CD4-positive, alpha-beta T cell (primary cell): ENCODE measurements around the gene ARF3. TPM values are rescaled to one million over a fixed set of nuclear protein-coding genes. Genes with fewer than 3 reads are reported as not detected.

ENCODE experiments used
- ATAC-seq: fragments of 200-7000 bp; cut with Tn5 transposase; one replicate; pipeline ENCODE4 v1.10.0; 2022; ENCODE audit warnings: mild to moderate bottlenecking; ENCODE audit not compliant: poor library complexity
- CTCF ChIA-PET: fragments of 350-600 bp; sonication (Branson Sonifier 250); formaldehyde crosslinking; loops from one replicate; lab custom pipeline; 2021; ENCODE audit warnings: antibody characterized with exemption, inconsistent platforms; lab: Charles Lee
- POLR2A ChIA-PET: fragments of 350-600 bp; sonication (Branson Sonifier 250); formaldehyde crosslinking; loops from one replicate; lab custom pipeline; 2021; ENCODE audit warnings: antibody characterized with exemption, inconsistent platforms; lab: Charles Lee
- DNase-seq, 14 experiments: peaks; one replicate each; pipeline ENCODE4 v3.0.0-alpha.2; 2013 to 2020; ENCODE audit warnings: mixed read lengths in 2 of 14
- H3K27ac ChIP-seq, 2 donors: one replicate each; pipeline versions ENCODE4 v1.5.1 to v1.7.0; 2013; ENCODE audit warnings: low read length in 2 of 2, low read depth in 1 of 2, mild to moderate bottlenecking in 1 of 2
- H3K27me3 ChIP-seq, 2 experiments: 1 replicate in 1 of 2; 2 replicates in 1 of 2; pipeline versions ENCODE4 v1.6.1 to v1.7.0; 2013; ENCODE audit warnings: low read length in 2 of 2, control low read depth in 1 of 2, mild to moderate bottlenecking in 1 of 2, moderate library complexity in 1 of 2; ENCODE audit not compliant: insufficient read depth in 2 of 2, control insufficient read depth in 1 of 2
- H3K36me3 ChIP-seq: one replicate; pipeline ENCODE4 v1.6.1; 2013; ENCODE audit warnings: low read length, control low read depth; ENCODE audit not compliant: insufficient read depth
- H3K4me1 ChIP-seq: one replicate; pipeline ENCODE4 v1.6.1; 2013; ENCODE audit warnings: low read length, control low read depth; ENCODE audit not compliant: insufficient read depth
- H3K4me3 ChIP-seq: one replicate; pipeline ENCODE4 v1.5.1; 2013; ENCODE audit warnings: mild to moderate bottlenecking, low read length, moderate library complexity
- H3K9me3 ChIP-seq, 2 experiments: 1 replicate in 1 of 2; 2 replicates in 1 of 2; pipeline versions ENCODE4 v1.6.1 to v1.7.0; 2013; ENCODE audit warnings: low read length in 2 of 2, mild to moderate bottlenecking in 2 of 2, control low read depth in 1 of 2, moderate library complexity in 1 of 2; ENCODE audit not compliant: control insufficient read depth in 1 of 2, insufficient read depth in 1 of 2
- H3K27ac Mint-ChIP-seq: one replicate; pipeline ENCODE4 v1.8.0; 2020; ENCODE audit warnings: mixed read lengths
- H3K27me3 Mint-ChIP-seq: one replicate; pipeline ENCODE4 v1.8.0; 2021; ENCODE audit warnings: mixed read lengths
- H3K36me3 Mint-ChIP-seq: one replicate; pipeline ENCODE4 v1.8.0; 2021; ENCODE audit warnings: low read depth, mixed read lengths
- H3K4me1 Mint-ChIP-seq: one replicate; pipeline ENCODE4 v1.8.0; 2021; ENCODE audit warnings: low read depth, mixed read lengths
- H3K4me3 Mint-ChIP-seq: one replicate; pipeline ENCODE4 v1.8.0; 2020; ENCODE audit warnings: mild to moderate bottlenecking, mixed read lengths
- H3K9me3 Mint-ChIP-seq: one replicate; pipeline ENCODE4 v1.8.0; 2020; ENCODE audit warnings: mixed read lengths
- CTCF ChIP-seq: fragments of 200-600 bp; IDR thresholded peaks from one replicate; pipeline ENCODE4 v1.8.0; 2022; ENCODE audit warnings: antibody characterized with exemption, mild to moderate bottlenecking
- intact Hi-C, 2 experiments: fragments of 100-400 bp; cut with DNase I in 1 of 2; cut with micrococcal nuclease in 1 of 2; formaldehyde crosslinking; loops; one replicate each; pipeline versions ENCODE4 v1.15.1 to v1.9.0; 2023 to 2025; cut with DNase I, micrococcal nuclease
- total RNA-seq, 174 experiments: library from RNA in 2 of 174; stranded (reverse) in 2 of 174; gene quantifications; one replicate each; pipeline ENCODE4 v1.2.3 and lab custom pipeline; 2021 to 2026

The ARF3 gene
- total RNA-seq, 2 experiments from 2014 or later, result 32.0 to 34.6 TPM

GRCh38 chr12:48961801-48962200 lies 4.5 kb upstream of the ARF3 start:
- ChIA-PET POLR2A (no interaction called here), CTCF (interaction anchor here (0.8 to 1.6 kb wide), 2 partner anchors 16 to 26 kb away, joined by 3 to 4 read pairs; partner anchors contain the start of gene WNT1)
- Histone ChIP-seq H3K9me3 (no peaks in the 10 kb centered on the region), H3K27me3 (no peaks in the 10 kb centered on the region), H3K4me3 (no peak overlapping the region), H3K4me1 (peaks cover 11% of the 10 kb centered on the region), H3K27ac (no peak overlapping the region), H3K36me3 (no peaks in the 10 kb centered on the region)
- DNase-seq (no peak), ATAC-seq (no peak)
- Mint-ChIP-seq H3K9me3 (no peaks in the 10 kb centered on the region), H3K4me3 (no peak overlapping the region), H3K36me3 (peaks cover 8% of the 10 kb centered on the region), H3K27ac (no peak overlapping the region), H3K27me3 (peaks cover 10% of the 10 kb centered on the region), H3K4me1 (peaks cover 13% of the 10 kb centered on the region)
- no peak for TF ChIP-seq CTCF
- intact Hi-C loops, result loop anchor here in 1 of 2 experiments (1.0 kb wide), 1 partner anchor 38 kb away; no protein-coding TSS in a partner anchor

GRCh38 chr12:48961331-48961730 lies 4.0 kb upstream of the ARF3 start:
- H3K4me1 Mint-ChIP-seq, result peaks cover 17% of the 10 kb centered on the region
- H3K9me3 ChIP-seq, result no peaks in the 10 kb centered on the region
- no peaks in the 10 kb centered on the region for H3K9me3 Mint-ChIP-seq
- peaks cover 16% of the 10 kb centered on the region for H3K4me1 ChIP-seq
- DNase-seq (no peak), ATAC-seq (no peak)
- no peaks in the 10 kb centered on the region for H3K27me3 ChIP-seq
- intact Hi-C loops, result no loop called here
- TF ChIP-seq CTCF, result no peak
- H3K36me3 Mint-ChIP-seq, result peaks cover 13% of the 10 kb centered on the region
- ChIA-PET CTCF (interaction anchor here (0.8 to 1.6 kb wide), 2 partner anchors 17 to 27 kb away, joined by 3 to 4 read pairs; partner anchors contain the start of gene WNT1), POLR2A (no interaction called here)
- peaks cover 10% of the 10 kb centered on the region for H3K27me3 Mint-ChIP-seq
- no peaks in the 10 kb centered on the region for H3K36me3 ChIP-seq
- H3K4me3 Mint-ChIP-seq, result no peak overlapping the region
- no peak overlapping the region for H3K27ac ChIP-seq
- no peak overlapping the region for H3K27ac Mint-ChIP-seq
- H3K4me3 ChIP-seq, result no peak overlapping the region

- no peak for TF ChIP-seq CTCF
- H3K27ac Mint-ChIP-seq, result no peak overlapping the region
- H3K4me1 Mint-ChIP-seq, result peaks cover 22% of the 10 kb centered on the region
- intact Hi-C loops, result no loop called here
- no peaks in the 10 kb centered on the region for H3K36me3 ChIP-seq
- H3K9me3 Mint-ChIP-seq, result no peaks in the 10 kb centered on the region
- peaks cover 10% of the 10 kb centered on the region for H3K27me3 Mint-ChIP-seq
- no peak overlapping the region for H3K27ac ChIP-seq
- POLR2A ChIA-PET, result interaction anchor here (0.7 kb wide), 1 partner anchor 8 kb away, joined by 3 read pairs; no protein-coding TSS in a partner anchor
- CTCF ChIA-PET, result interaction anchor here (0.8 to 1.6 kb wide), 2 partner anchors 17 to 27 kb away, joined by 3 to 4 read pairs; partner anchors contain the start of gene WNT1
- no peaks in the 10 kb centered on the region for H3K9me3 ChIP-seq
- H3K4me3 ChIP-seq, result no peak overlapping the region
- peak overlapping the region; percentile 23 for H3K4me3 Mint-ChIP-seq
- H3K27me3 ChIP-seq, result no peaks in the 10 kb centered on the region
- peaks cover 14% of the 10 kb centered on the region for H3K36me3 Mint-ChIP-seq
- no peak for ATAC-seq
- no peak for DNase-seq
- H3K4me1 ChIP-seq, result peaks cover 21% of the 10 kb centered on the region
Measured at GRCh38 chr12:48960834-48961233, 3.5 kb upstream of the ARF3 start.
